ENCODE measurements around the gene PRKCA.

PRKCA gene

GRCh38 chr17:66701462-66701861, 399.0 kb downstream of the PRKCA start:
- DNase-seq (ENCODE audit: low read depth in 1 of 2, low spot score in 1 of 2) = no peak
- Histone ChIP-seq H3K4me3 (replicated peaks; ENCODE audit: insufficient read depth, low read length) (no peak overlapping the region), H3K27me3 (ENCODE audit: insufficient read depth, poor library complexity, severe bottlenecking) (no peaks in the 10 kb centered on the region), H3K27ac (replicated peaks) (no peak overlapping the region)
- TF ChIP-seq, protein P1, sequence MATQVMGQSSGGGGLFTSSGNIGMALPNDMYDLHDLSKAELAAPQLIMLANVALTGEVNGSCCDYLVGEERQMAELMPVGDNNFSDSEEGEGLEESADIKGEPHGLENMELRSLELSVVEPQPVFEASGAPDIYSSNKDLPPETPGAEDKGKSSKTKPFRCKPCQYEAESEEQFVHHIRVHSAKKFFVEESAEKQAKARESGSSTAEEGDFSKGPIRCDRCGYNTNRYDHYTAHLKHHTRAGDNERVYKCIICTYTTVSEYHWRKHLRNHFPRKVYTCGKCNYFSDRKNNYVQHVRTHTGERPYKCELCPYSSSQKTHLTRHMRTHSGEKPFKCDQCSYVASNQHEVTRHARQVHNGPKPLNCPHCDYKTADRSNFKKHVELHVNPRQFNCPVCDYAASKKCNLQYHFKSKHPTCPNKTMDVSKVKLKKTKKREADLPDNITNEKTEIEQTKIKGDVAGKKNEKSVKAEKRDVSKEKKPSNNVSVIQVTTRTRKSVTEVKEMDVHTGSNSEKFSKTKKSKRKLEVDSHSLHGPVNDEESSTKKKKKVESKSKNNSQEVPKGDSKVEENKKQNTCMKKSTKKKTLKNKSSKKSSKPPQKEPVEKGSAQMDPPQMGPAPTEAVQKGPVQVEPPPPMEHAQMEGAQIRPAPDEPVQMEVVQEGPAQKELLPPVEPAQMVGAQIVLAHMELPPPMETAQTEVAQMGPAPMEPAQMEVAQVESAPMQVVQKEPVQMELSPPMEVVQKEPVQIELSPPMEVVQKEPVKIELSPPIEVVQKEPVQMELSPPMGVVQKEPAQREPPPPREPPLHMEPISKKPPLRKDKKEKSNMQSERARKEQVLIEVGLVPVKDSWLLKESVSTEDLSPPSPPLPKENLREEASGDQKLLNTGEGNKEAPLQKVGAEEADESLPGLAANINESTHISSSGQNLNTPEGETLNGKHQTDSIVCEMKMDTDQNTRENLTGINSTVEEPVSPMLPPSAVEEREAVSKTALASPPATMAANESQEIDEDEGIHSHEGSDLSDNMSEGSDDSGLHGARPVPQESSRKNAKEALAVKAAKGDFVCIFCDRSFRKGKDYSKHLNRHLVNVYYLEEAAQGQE (IDR thresholded peaks at IDR 0.05; ENCODE audit: insufficient replicate concordance, low read depth) = no peak
- TF ChIP-seq POLR2AphosphoS5 (IDR thresholded peaks at IDR 0.05; ENCODE audit: low read depth) (no peak), GABPA (IDR thresholded peaks at IDR 0.05; ENCODE audit: low read depth) (no peak), CTCF (IDR thresholded peaks at IDR 0.05; ENCODE audit: insufficient read depth, low read length) (no peak), SPI1 (IDR thresholded peaks at IDR 0.05; ENCODE audit: borderline replicate concordance, low read depth) (no peak)

DNA sequence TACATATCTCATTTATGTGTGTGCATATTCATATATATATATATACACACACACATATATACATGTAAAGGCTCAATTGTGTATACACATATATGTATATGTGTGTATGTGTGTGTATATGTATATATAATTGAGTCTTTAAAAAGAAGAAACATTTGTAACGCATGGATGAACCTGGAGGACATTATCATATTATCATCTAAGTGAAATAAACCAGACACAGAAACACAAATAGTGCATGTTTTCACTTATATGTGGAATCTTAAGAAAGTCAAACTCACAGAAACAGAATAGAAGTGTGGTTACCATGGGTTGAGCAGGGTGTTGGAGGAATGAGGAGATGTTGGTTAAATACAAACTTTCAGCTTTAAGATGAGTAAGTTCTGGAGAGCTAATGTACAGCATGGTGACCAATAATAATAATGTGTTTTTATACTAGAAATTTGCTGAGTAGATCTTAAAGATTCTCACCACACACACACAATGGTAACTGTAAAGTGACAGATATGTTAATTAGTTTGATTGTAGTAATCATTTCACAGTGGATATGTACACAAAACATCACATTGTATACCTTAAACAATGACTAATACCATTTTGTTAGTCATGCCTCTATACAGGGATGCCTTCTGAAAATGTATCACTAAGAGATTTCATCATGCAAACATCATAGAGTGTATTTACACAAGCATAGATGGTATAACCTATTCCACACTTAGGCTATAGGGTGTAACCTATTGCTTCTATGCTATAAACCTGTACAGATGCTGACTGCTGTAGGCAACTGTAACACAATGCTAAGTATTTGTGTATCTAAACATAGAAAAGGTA, 399.9 kb downstream of the PRKCA start:
- H3K27me3 ChIP-seq (ENCODE audit: insufficient read depth, poor library complexity, severe bottlenecking) = no peaks in the 10 kb centered on the region
- H3K4me3 ChIP-seq (replicated peaks; ENCODE audit: insufficient read depth, low read length) = no peak overlapping the region
- TF ChIP-seq POLR2AphosphoS5 (IDR thresholded peaks at IDR 0.05; ENCODE audit: low read depth) (no peak), SPI1 (IDR thresholded peaks at IDR 0.05; ENCODE audit: borderline replicate concordance, low read depth) (no peak), GABPA (IDR thresholded peaks at IDR 0.05; ENCODE audit: low read depth) (no peak), CTCF (IDR thresholded peaks at IDR 0.05; ENCODE audit: insufficient read depth, low read length) (no peak)
- TF ChIP-seq, protein P1 (IDR thresholded peaks at IDR 0.05; ENCODE audit: insufficient replicate concordance, low read depth) = no peak
- no peak overlapping the region for H3K27ac ChIP-seq (replicated peaks)
- no peak for DNase-seq (ENCODE audit: low read depth in 1 of 2, low spot score in 1 of 2)

- no peak overlapping the region for H3K4me3 ChIP-seq (replicated peaks; ENCODE audit: insufficient read depth, low read length)
- DNase-seq (ENCODE audit: low read depth in 1 of 2, low spot score in 1 of 2) = no peak
- TF ChIP-seq SPI1 (IDR thresholded peaks at IDR 0.05; ENCODE audit: borderline replicate concordance, low read depth) = no peak
- TF ChIP-seq POLR2AphosphoS5 (IDR thresholded peaks at IDR 0.05; ENCODE audit: low read depth) = no peak
- TF ChIP-seq, protein P1 (IDR thresholded peaks at IDR 0.05; ENCODE audit: insufficient replicate concordance, low read depth) = no peak
- no peak for TF ChIP-seq GABPA (IDR thresholded peaks at IDR 0.05; ENCODE audit: low read depth)
- no peak overlapping the region for H3K27ac ChIP-seq (replicated peaks)
- H3K27me3 ChIP-seq (ENCODE audit: insufficient read depth, poor library complexity, severe bottlenecking) = no peaks in the 10 kb centered on the region
Observed at GRCh38 chr17:66704858-66705520, 402.6 kb downstream of the PRKCA start.

Data from HL-60 (cell line).